Neuronal stem cell (in vitro differentiated cells): ENCODE results near the gene IDH2.

ENCODE experiments used
- DNase-seq: peaks from one replicate; pipeline ENCODE4 v3.0.0-alpha.2; 2013; ENCODE audit warnings: low spot score
- H2AFZ ChIP-seq: one replicate; pipeline ENCODE4 v1.6.1; 2013; ENCODE audit warnings: mild to moderate bottlenecking, low read length, inconsistent platforms
- H2AK5ac ChIP-seq: 2 replicates; pipeline ENCODE4 v1.6.1; 2013; ENCODE audit warnings: low read depth, mild to moderate bottlenecking, inconsistent platforms, low read length, moderate library complexity, mixed read lengths
- H2BK120ac ChIP-seq: 2 replicates; pipeline ENCODE4 v1.6.1; 2013; ENCODE audit warnings: low read depth, mild to moderate bottlenecking, inconsistent platforms, low read length, moderate library complexity, mixed read lengths
- H2BK12ac ChIP-seq: one replicate; pipeline ENCODE4 v1.6.1; 2013; ENCODE audit warnings: low read length, inconsistent platforms
- H2BK15ac ChIP-seq: 2 replicates; pipeline ENCODE4 v1.6.1; 2013; ENCODE audit warnings: mild to moderate bottlenecking, low read length, inconsistent platforms, mixed read lengths
- H2BK5ac ChIP-seq: one replicate; pipeline ENCODE4 v1.6.1; 2013; ENCODE audit warnings: inconsistent platforms, mild to moderate bottlenecking, low read length, moderate library complexity
- H3K14ac ChIP-seq: one replicate; pipeline ENCODE4 v1.6.1; 2013; ENCODE audit warnings: low read length, inconsistent platforms
- H3K18ac ChIP-seq: 2 replicates; pipeline ENCODE4 v1.6.1; 2013; ENCODE audit warnings: low read length, inconsistent platforms
- H3K23ac ChIP-seq: 2 replicates; pipeline ENCODE4 v1.6.1; 2013; ENCODE audit warnings: low read depth, mild to moderate bottlenecking, mixed read lengths, low read length, inconsistent platforms; ENCODE audit not compliant: poor library complexity
- H3K27ac ChIP-seq: replicated peaks from 3 replicates; pipeline ENCODE4 v1.5.1; 2013; ENCODE audit warnings: low read length, inconsistent platforms
- H3K27me3 ChIP-seq, 3 experiments: 2 replicates each; pipeline ENCODE4 v1.6.1; 2013; ENCODE audit warnings: low read length in 3 of 3, mild to moderate bottlenecking in 2 of 3, inconsistent platforms in 1 of 3, low read depth in 1 of 3, mixed read lengths in 1 of 3, moderate library complexity in 1 of 3; ENCODE audit not compliant: control insufficient read depth in 3 of 3, insufficient read depth in 3 of 3
- H3K36me3 ChIP-seq, 2 donors: replicated peaks in 1 of 2; 2 replicates each; pipeline ENCODE4 v1.6.1; 2013; ENCODE audit warnings: low read length in 2 of 2; ENCODE audit not compliant: control insufficient read depth in 2 of 2, insufficient read depth in 2 of 2
- H3K4ac ChIP-seq: 2 replicates; pipeline ENCODE4 v1.6.1; 2013; ENCODE audit warnings: inconsistent platforms, mild to moderate bottlenecking, low read length, moderate library complexity
- H3K4me1 ChIP-seq, 2 donors: 1 replicate in 1 of 2; 2 replicates in 1 of 2; pipeline ENCODE4 v1.6.1; 2013; ENCODE audit warnings: low read length in 2 of 2, low read depth in 1 of 2; ENCODE audit not compliant: control insufficient read depth in 2 of 2, insufficient read depth in 1 of 2
- H3K4me2 ChIP-seq: one replicate; pipeline ENCODE4 v1.6.1; 2013; ENCODE audit warnings: mild to moderate bottlenecking, low read length, inconsistent platforms; ENCODE audit not compliant: insufficient read depth, poor library complexity, severe bottlenecking
- H3K4me3 ChIP-seq, 2 donors: 2 replicates each; pipeline ENCODE4 v1.5.1; 2013; ENCODE audit warnings: low read length in 2 of 2, mild to moderate bottlenecking in 2 of 2, inconsistent platforms in 1 of 2, moderate library complexity in 1 of 2
- H3K79me1 ChIP-seq: one replicate; pipeline ENCODE4 v1.6.1; 2013; ENCODE audit warnings: low read depth, mild to moderate bottlenecking, inconsistent platforms, low read length, moderate library complexity
- H3K9ac ChIP-seq: one replicate; pipeline ENCODE4 v1.6.1; 2013; ENCODE audit warnings: mild to moderate bottlenecking, low read depth, low read length, inconsistent platforms; ENCODE audit not compliant: poor library complexity
- H3K9me3 ChIP-seq, 2 donors: replicated peaks in 1 of 2; 2 replicates each; pipeline versions ENCODE3 to v1.6.1; 2013; ENCODE audit warnings: low read length in 2 of 2, mild to moderate bottlenecking in 2 of 2, inconsistent platforms in 1 of 2, low read depth in 1 of 2, mixed read lengths in 1 of 2, moderate library complexity in 1 of 2; ENCODE audit not compliant: control insufficient read depth in 2 of 2, insufficient read depth in 1 of 2
- H4K8ac ChIP-seq: one replicate; pipeline ENCODE4 v1.6.1; 2013; ENCODE audit warnings: low read depth, mild to moderate bottlenecking, inconsistent platforms, low read length, moderate library complexity
- H4K91ac ChIP-seq: one replicate; pipeline ENCODE4 v1.6.1; 2013; ENCODE audit warnings: low read length, low read depth, mild to moderate bottlenecking, inconsistent platforms; ENCODE audit not compliant: poor library complexity
- WGBS, 2 donors: extraction: QIAGEN DNeasy Blood & Tissue Kit; methylation state at CpG; one replicate each; pipeline ENCODE4 v1.1.7; 2013; ENCODE audit warnings: missing lambda C conversion rate in 2 of 2, mixed read lengths in 1 of 2; ENCODE audit not compliant: insufficient read length in 2 of 2, insufficient replicate concordance in 1 of 2; ENCODE audit errors: extremely low coverage in 2 of 2; 5-methylcytosine and 5-hydroxymethylcytosine counted together

The IDH2 gene

GRCh38 chr15:90042766-90043529, 59.3 kb downstream of the IDH2 start:
- H4K8ac ChIP-seq: peak overlapping the region; percentile 52
- H3K4me1 ChIP-seq: peaks cover 25 to 37% of the 10 kb centered on the region in 2 donors
- no CpG with 5 or more reads among the region's 27 CpGs for WGBS, 2 donors
- H3K4ac ChIP-seq: peak overlapping the region; percentile 97
- H2AFZ ChIP-seq: no peak overlapping the region
- no peak overlapping the region for H3K4me2 ChIP-seq
- no peak for DNase-seq
- peaks cover 16% of the 10 kb centered on the region for H3K79me1 ChIP-seq
- peak overlapping the region; percentile 62 for H3K23ac ChIP-seq
- H2AK5ac ChIP-seq: peak overlapping the region; percentile 99
- H2BK120ac ChIP-seq: peak overlapping the region; percentile 73
- no peak overlapping the region for H3K4me3 ChIP-seq
- H2BK15ac ChIP-seq: peak overlapping the region; percentile 95
- no peak overlapping the region for H3K9ac ChIP-seq
- H3K27me3 ChIP-seq: no peaks in the 10 kb centered on the region
- peaks cover 4 to 17% of the 10 kb centered on the region in 2 donors for H3K36me3 ChIP-seq
- peak overlapping the region; percentile 98 for H3K27ac ChIP-seq
- peak overlapping the region; percentile 98 for H3K18ac ChIP-seq
- H3K9me3 ChIP-seq: no peaks in the 10 kb centered on the region
- peak overlapping the region; percentile 93 for H4K91ac ChIP-seq
- H3K14ac ChIP-seq: peak overlapping the region; percentile 48
- peak overlapping the region; percentile 95 for H2BK12ac ChIP-seq
- peak overlapping the region; percentile 83 for H2BK5ac ChIP-seq

- H3K4me1 ChIP-seq: peaks cover 31 to 42% of the 10 kb centered on the region in 2 donors
- H4K91ac ChIP-seq: peak overlapping the region; percentile 93
- H3K27ac ChIP-seq: peak overlapping the region; percentile 98
Observed at GRCh38 chr15:90042356-90042755, 59.9 kb downstream of the IDH2 start.

GRCh38 chr15:90040618-90041017, 61.6 kb downstream of the IDH2 start:
- H3K4ac ChIP-seq: no peak overlapping the region
- H3K14ac ChIP-seq: no peak overlapping the region
- H2BK120ac ChIP-seq: no peak overlapping the region
- no peak overlapping the region for H2AK5ac ChIP-seq
- H4K8ac ChIP-seq: no peak overlapping the region
- H3K4me3 ChIP-seq: no peak overlapping the region
- no peak overlapping the region for H4K91ac ChIP-seq
- no CpG with 5 or more reads among the region's 6 CpGs for WGBS, 2 donors
- H3K9me3 ChIP-seq: no peaks in the 10 kb centered on the region
- H3K9ac ChIP-seq: no peak overlapping the region
- H3K27ac ChIP-seq: no peak overlapping the region
- peaks cover 19% of the 10 kb centered on the region for H3K79me1 ChIP-seq
- H3K23ac ChIP-seq: no peak overlapping the region
- H2BK15ac ChIP-seq: no peak overlapping the region
- H3K4me2 ChIP-seq: no peak overlapping the region
- DNase-seq: no peak
- H2BK12ac ChIP-seq: no peak overlapping the region
- H3K4me1 ChIP-seq: peaks cover 44 to 57% of the 10 kb centered on the region in 2 donors
- H2AFZ ChIP-seq: no peak overlapping the region
- no peaks in the 10 kb centered on the region for H3K27me3 ChIP-seq
- peaks cover 4 to 17% of the 10 kb centered on the region in 2 donors for H3K36me3 ChIP-seq
- H2BK5ac ChIP-seq: no peak overlapping the region
- H3K18ac ChIP-seq: no peak overlapping the region

More at GRCh38 chr15:90042356-90042755, 59.9 kb downstream of the IDH2 start:
- no peaks in the 10 kb centered on the region for H3K27me3 ChIP-seq
- peaks cover 17% of the 10 kb centered on the region for H3K79me1 ChIP-seq
- H2AK5ac ChIP-seq: peak overlapping the region; percentile 99
- H3K14ac ChIP-seq: no peak overlapping the region
- no peak overlapping the region for H3K4me2 ChIP-seq
- H2BK5ac ChIP-seq: peak overlapping the region; percentile 83
- peak overlapping the region; percentile 73 for H2BK120ac ChIP-seq
- peak overlapping the region; percentile 62 for H3K23ac ChIP-seq
- no peak overlapping the region for H3K9ac ChIP-seq
- H3K4me3 ChIP-seq: no peak overlapping the region
- H3K9me3 ChIP-seq: no peaks in the 10 kb centered on the region
- WGBS, 2 donors: no CpG with 5 or more reads among the region's 12 CpGs
- peak overlapping the region; percentile 95 for H2BK12ac ChIP-seq
- H2AFZ ChIP-seq: no peak overlapping the region
- peaks cover 4 to 17% of the 10 kb centered on the region in 2 donors for H3K36me3 ChIP-seq
- H3K4ac ChIP-seq: peak overlapping the region; percentile 97
- H2BK15ac ChIP-seq: peak overlapping the region; percentile 95
- no peak for DNase-seq
- H3K18ac ChIP-seq: peak overlapping the region; percentile 98
- H4K8ac ChIP-seq: peak overlapping the region; percentile 52

GRCh38 chr15:90039996-90040395, 62.3 kb downstream of the IDH2 start:
- Histone ChIP-seq H2AK5ac (no peak overlapping the region), H3K9me3 (no peaks in the 10 kb centered on the region), H3K9ac (no peak overlapping the region), H3K4me2 (no peak overlapping the region), H4K91ac (peak overlapping the region; percentile 15), H3K4me3 (no peak overlapping the region), H3K4me1 (peaks cover 50 to 60% of the 10 kb centered on the region in 2 donors), H3K79me1 (peaks cover 16% of the 10 kb centered on the region), H3K27ac (peak overlapping the region; percentile 23), H2BK120ac (no peak overlapping the region), H3K18ac (peak overlapping the region; percentile 86), H3K23ac (no peak overlapping the region), H3K4ac (no peak overlapping the region), H3K14ac (no peak overlapping the region), H3K27me3 (no peaks in the 10 kb centered on the region), H2BK5ac (no peak overlapping the region), H4K8ac (peak overlapping the region; percentile 98), H2BK12ac (peak overlapping the region; percentile 17), H2BK15ac (no peak overlapping the region), H2AFZ (no peak overlapping the region), H3K36me3 (peaks cover 2 to 12% of the 10 kb centered on the region in 2 donors)
- DNase-seq: no peak
- no CpG with 5 or more reads among the region's 5 CpGs for WGBS, 2 donors
